ENCODE measurements around the gene DOCK3. TPM values are rescaled to one million over a fixed set of nuclear protein-coding genes. Genes with fewer than 3 reads are reported as not detected.
"Not testable (repeated sequence)": the region's sequence is repeated elsewhere in the genome, so short reads cannot be mapped to it uniquely, and the experiment has no call there.

DOCK3 gene
- total RNA-seq, 1 donor from 2014 or later: 0.29 TPM

GRCh38 chr3:50972029-50972428, 297.3 kb downstream of the DOCK3 start:
- DNase-seq (ENCODE audit: extremely low read depth, low read depth, low spot score): no peak

- not testable (repeated sequence) for DNase-seq (ENCODE audit: extremely low read depth, low read depth, low spot score)
Observed at GRCh38 chr3:50978586-50978985, 303.9 kb downstream of the DOCK3 start.

GRCh38 chr3:50978991-50979667, 304.4 kb downstream of the DOCK3 start:
- DNase-seq (ENCODE audit: extremely low read depth, low read depth, low spot score): no peak

DNA sequence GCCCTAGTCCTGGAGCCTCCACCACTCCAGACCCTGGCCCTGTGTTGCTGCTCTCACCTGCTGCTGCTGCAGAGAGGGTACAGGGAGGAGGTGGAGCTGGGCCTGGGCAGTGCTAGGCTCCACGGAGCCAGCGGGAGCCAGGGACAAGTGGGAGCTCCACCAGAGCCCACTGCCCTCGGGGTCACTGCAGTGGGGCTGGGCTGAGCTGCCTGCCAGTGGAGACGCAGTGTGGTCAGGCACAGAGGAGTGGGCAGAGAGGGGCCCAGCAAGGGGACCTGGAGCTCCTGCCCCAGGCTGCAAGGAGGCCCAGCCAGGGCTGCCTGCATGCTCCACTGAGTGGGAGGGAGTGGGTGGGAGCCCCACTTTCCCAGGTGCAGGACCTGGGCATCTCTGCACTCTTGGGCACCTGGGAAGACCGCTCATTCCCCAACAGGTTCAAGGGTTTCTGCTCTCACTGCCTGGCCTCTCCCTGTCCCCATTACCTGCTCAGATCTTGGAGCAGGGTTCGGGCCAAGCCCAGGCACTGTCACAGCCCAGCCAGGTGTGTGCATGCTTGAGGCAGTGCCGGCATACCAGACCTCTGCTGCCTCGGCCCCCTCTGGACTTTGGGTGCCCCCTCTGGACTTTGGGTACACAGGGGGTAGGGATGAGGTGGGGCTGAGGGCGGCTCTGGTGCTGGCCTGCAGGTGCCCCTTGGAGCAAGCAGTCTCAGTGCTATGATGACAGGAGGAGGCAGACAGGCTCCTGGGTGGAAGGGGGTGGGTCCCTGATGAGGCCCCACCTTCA, 308.0 kb downstream of the DOCK3 start:
- no peak for DNase-seq (ENCODE audit: extremely low read depth, low read depth, low spot score)

DNA sequence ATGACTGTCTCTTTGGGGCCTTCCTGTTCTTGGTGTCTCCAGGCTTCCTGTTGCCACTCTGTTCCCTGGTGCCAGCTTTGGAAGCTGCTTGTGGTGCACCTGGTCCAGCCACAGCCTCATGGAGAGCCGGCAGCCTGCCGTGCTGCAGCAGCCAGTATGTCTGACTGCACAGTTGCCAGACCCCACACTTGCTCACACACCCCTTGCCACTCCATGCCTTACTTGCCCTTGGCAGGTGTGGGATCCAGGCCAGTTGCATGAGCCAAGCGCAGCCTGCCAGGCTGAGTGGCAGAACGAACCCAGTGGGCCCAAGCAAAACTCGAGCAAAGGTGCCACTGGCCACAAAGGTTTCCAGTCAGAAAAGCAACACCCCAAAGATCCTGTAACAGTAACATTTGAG, 309.2 kb downstream of the DOCK3 start:
- DNase-seq (ENCODE audit: extremely low read depth, low read depth, low spot score): no peak

DNA sequence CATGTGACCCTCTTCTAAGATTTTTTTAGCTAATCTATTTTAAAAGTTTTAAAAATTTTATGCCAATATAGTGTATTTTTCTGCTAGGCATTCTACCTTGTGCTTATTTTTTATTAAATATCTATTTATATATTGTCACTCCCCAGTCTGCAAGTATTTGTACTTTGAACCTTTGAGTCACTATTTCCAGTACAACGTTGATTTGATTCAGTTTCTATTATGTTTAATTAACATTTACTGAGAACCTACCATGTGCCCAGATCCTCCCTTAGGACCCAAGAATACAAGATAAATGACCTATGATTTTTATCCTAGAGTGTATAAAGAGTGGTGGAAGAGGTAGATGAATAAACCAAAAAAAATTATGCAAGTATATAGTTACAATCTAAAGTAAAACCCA, 311.2 kb downstream of the DOCK3 start:
- no peak for DNase-seq (ENCODE audit: extremely low read depth, low read depth, low spot score)

DNA sequence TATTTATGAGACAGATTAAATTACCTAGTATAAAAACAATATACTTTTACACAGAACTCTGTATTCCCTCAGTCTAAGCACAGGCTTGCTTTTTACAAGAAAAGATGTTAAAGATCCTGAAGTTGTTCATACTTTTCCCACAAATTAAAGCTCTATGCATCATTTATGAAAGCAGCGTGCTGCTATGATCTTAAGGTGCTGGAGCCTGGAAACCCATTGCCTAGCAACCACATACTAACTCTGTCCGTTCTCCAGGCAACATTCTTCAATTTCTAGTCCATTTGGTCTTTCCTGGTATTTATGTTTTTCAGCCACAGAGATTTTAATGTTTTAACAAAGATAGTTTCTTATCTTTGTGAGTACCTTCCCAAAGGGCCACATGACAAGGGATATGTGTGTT, 312.0 kb downstream of the DOCK3 start:
- no peak for DNase-seq (ENCODE audit: extremely low read depth, low read depth, low spot score)

DNA sequence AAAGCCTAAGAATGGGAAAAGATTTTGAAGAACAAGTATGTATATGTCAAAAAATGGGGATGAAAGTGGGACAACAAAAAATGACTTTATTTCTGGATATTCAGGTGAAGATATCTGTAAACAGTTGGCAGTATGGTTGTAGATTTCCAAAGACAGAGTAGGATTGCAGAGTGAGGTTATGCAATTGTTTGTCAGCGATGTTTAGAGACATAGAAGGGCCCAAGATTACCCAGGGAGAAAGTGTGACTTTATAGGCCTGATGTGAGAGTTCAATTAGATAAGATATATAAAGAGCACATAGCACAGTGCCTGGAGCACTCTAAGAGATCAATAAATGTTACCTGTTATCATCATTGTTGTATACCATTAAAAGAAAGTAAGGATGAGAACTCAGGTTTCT, 319.8 kb downstream of the DOCK3 start:
- no peak for DNase-seq (ENCODE audit: extremely low read depth, low read depth, low spot score)

- no peak for DNase-seq (ENCODE audit: extremely low read depth, low read depth, low spot score)
Observed at GRCh38 chr3:50995085-50995824, 320.5 kb downstream of the DOCK3 start.

GRCh38 chr3:51002495-51002894, 327.8 kb downstream of the DOCK3 start:
- no peak for DNase-seq (ENCODE audit: extremely low read depth, low read depth, low spot score)

DNA sequence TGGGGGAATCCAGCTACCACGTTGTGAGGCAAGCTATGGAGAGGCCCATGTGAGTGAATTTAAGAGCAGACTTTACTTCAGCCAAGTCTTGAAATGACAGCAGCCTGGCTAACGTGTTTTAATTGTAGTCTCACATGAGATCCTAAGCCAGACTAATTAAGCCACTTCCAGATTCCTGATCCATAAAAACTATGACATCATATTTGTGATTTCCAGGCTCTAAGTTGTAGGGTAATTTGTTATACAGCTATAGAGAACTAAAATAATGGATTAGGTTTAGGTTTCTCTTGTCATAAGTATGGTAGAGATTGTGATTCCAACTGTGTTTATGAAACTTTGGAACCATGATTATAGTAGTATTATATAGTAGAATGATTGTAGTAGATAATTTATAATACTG, 329.5 kb downstream of the DOCK3 start:
- no peak for DNase-seq (ENCODE audit: extremely low read depth, low read depth, low spot score)

- no peak for DNase-seq (ENCODE audit: extremely low read depth, low read depth, low spot score)
Observed at GRCh38 chr3:51024121-51024520, 349.4 kb downstream of the DOCK3 start.

DNA sequence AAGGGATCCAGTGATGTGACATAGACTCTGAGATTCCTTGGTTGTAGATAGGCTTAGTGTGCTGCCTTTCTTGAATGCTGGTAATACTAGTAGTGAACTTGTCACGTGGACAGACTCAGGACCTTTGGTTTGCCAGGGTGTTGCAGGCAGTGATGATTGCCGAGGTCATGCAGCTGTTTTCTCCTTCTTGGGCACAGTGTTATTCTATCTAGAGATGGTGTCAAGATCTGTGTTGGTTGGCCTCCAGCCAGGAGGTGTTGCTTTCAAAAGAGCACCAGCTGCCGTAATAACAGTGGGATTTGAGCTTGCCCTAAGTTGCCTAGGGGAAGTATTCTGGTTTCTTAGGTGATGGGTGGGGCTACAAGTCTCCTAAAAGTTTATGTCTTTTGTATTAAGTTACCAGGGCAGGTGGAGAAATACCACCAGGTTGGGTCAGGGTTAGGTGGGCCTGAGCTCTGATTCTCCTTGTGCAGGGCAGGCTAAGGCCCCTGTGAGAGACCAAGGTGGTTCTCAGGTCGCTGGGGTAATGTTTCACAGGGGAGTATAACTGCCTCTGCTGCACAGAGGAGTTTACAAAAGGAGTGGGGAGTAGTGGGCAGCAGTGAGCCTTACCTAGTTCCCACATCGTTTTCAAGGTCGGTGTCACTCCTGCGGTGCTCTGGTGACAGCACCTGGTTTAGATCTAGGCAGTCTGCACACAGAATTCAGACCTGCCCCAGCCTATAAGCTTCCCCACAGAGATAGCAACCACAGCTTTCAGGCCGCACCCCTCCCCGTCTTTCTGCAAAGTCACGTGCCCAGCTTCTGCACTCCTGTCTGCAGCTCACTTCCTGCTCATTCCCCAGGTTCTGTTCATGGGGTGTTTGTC, 350.3 kb downstream of the DOCK3 start:
- no peak for DNase-seq (ENCODE audit: extremely low read depth, low read depth, low spot score)

- no peak for DNase-seq (ENCODE audit: extremely low read depth, low read depth, low spot score)
Observed at GRCh38 chr3:51031666-51032065, 356.9 kb downstream of the DOCK3 start.

DNA sequence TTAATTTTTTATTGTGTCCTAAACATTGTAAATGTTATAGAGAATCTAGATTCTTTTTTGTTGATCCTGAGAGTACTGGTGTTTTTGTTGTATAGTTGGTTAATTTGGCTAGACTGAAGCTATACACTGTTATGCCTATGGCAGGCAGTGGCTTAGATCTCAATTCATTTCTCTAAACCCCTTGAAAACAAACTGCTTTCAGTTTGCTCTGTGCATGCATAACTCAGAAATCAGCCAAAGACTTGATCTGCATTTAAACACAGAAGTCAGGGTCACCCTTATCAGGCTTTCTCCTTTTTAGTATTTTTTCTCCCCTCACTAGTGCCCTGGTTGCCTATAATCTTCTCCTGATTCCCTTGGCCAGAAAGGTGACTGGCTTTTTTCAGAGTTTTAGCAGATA, 360.9 kb downstream of the DOCK3 start:
- no peak for DNase-seq (ENCODE audit: extremely low read depth, low read depth, low spot score)

DNA sequence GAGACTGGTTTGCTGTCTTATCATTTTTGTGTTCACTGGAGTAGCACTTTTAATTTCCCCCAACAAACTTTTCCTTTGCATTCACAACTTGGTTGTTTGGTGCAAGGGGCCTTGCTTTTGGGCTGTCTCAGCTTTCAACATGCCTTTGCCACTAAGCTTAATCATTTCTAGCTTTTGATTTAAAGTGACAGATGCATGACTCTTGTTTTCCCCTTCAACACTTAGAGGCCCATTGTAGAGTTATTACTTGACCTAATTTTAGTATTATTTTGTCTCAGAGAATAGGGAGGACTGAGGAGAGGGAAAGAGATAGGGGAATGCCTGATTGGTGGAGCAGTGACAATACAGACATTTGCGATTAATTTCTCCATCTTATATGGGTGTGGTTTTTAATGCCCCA, 370.3 kb downstream of the DOCK3 start:
- DNase-seq (ENCODE audit: extremely low read depth, low read depth, low spot score): no peak

- DNase-seq (ENCODE audit: extremely low read depth, low read depth, low spot score): no peak
Observed at GRCh38 chr3:51052562-51052961, 377.8 kb downstream of the DOCK3 start.

- no peak for DNase-seq (ENCODE audit: extremely low read depth, low read depth, low spot score)
Observed at GRCh38 chr3:51057121-51057520, 382.4 kb downstream of the DOCK3 start.

DNA sequence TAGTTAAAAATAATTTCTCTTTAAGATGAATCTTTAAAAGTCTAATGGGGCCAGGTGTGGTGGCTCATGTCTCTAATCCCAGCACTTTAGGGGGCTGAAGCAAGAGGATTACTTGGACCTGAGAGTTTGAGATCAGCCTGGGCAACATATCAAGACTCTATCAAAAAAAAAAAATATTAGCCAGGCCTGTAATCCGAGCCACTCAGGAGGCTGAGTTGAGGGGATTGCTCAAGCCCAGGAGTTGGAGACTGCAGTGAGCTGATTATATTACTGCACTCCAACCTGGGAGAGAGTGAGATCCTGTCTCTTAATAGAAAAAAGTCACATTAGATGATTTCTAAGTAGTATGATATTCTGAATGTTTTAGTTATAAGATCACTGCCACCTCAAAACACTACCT, 388.3 kb downstream of the DOCK3 start:
- no peak for DNase-seq (ENCODE audit: extremely low read depth, low read depth, low spot score)

GRCh38 chr3:51075221-51075775, 400.6 kb downstream of the DOCK3 start:
- no peak for DNase-seq (ENCODE audit: extremely low read depth, low read depth, low spot score)

Data from glomerular endothelial cell (primary cell).